Measurements from ENCODE around the gene PA2G4. TPM values are rescaled to one million over a fixed set of nuclear protein-coding genes. Genes with fewer than 3 reads are reported as not detected.

PA2G4 gene
- total RNA-seq, result 95.9 and 100 TPM in 2 replicates

DNA sequence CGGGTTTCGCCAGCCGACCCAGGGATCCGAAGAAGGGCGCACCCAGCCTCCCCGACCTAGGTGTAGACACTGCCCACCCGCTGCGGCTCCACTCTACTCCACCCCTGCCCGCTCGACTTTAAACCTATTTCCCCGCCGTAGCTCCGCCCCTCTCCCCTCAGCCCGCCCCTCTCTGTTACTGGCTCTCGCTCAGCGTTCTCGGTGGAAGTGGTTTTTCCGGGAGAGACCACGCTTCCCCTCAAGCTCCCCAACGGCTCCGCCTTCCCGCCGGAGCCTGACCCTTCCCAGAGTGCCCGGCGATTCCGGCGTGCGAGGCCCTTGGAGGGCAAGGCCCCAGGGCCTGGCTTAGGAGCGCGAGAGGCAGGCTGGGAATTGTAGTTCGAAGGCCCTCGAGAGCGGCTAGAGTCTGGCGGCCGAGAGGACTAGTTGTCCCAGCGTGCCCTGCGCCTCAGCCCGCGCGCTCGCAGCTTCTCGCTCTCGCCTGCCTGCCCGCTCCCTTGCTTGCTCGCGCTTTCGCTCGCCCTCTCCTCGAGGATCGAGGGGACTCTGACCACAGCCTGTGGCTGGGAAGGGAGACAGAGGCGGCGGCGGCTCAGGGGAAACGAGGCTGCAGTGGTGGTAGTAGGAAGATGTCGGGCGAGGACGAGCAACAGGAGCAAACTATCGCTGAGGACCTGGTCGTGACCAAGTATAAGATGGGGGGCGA, at the start of gene PA2G4:
TSS of gene PA2G4 (plus strand) at position 451 of the 706 bp plus-strand sequence. CDS start at position 630, 179 bp downstream.

GRCh38 chr12:56079723-56080555, 24.4 kb upstream of the PA2G4 start, which contains the start of gene ERBB3:
ERBB3 (plus strand) TSS chr12:56080165; CDS start chr12:56080301, 136 bp downstream.

GRCh38 chr12:56116267-56117081, 12.1 kb downstream of the PA2G4 start, which contains the start of gene RPL41:
RPL41 (plus strand) TSS chr12:56116633.

DNA sequence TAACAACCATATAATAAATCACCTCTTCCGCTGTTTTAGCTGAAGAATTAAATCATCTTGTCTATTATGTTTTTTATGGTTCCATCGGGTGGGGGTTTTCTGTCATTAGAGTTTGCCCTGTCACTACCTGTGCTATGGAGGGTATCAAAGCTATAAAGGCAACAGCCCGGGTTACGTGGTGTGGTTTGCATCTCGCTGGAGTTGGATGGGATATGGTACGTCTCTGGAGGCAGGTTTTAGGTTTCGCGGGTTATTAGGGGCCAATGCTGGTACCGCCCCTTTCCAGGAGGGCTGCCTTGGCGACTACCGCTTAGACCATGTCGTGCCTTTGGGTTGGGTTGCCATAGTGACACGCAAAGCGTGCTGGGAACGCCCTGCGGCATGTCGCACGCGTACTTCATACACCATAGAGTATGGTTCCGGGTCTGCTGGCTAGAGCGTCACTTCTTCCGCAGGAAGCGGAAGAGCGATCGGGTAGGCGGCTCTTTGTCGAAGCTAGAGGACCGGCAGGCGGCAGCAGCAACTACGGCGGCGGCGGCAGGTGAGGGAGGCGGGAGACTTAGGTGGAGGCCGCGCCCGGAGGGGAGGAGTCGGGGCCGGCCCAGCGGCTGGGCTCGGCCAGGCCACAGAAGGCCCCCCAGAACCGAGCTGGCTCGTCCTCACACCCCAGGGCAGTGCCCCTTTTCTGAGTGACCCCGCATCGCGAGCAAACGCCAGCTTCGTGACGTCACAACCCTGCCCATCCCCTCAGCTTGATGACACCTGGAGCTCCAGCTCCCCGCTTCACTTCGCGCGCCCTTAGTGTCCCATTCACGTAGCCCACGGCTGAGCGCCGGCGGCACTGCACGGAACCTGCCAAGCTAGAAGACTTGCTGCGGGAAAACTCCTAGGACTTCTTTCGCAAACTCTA, 13.7 kb downstream of the PA2G4 start, which contains the start of gene ZC3H10:
TSS of gene ZC3H10 (plus strand) at position 489 of the 910 bp plus-strand sequence. CDS start 2,297 bp downstream, outside the sequence.

GRCh38 chr12:56127888-56128669, 23.7 kb downstream of the PA2G4 start, which contains the start of gene ESYT1:
ESYT1 (plus strand) TSS chr12:56128267; CDS start chr12:56128320, 53 bp downstream.

GRCh38 chr12:56152132-56152755, 47.9 kb downstream of the PA2G4 start, which contains the start of gene MYL6B:
MYL6B (plus strand) TSS chr12:56152587; CDS start chr12:56153919, 1,332 bp downstream.

DNA sequence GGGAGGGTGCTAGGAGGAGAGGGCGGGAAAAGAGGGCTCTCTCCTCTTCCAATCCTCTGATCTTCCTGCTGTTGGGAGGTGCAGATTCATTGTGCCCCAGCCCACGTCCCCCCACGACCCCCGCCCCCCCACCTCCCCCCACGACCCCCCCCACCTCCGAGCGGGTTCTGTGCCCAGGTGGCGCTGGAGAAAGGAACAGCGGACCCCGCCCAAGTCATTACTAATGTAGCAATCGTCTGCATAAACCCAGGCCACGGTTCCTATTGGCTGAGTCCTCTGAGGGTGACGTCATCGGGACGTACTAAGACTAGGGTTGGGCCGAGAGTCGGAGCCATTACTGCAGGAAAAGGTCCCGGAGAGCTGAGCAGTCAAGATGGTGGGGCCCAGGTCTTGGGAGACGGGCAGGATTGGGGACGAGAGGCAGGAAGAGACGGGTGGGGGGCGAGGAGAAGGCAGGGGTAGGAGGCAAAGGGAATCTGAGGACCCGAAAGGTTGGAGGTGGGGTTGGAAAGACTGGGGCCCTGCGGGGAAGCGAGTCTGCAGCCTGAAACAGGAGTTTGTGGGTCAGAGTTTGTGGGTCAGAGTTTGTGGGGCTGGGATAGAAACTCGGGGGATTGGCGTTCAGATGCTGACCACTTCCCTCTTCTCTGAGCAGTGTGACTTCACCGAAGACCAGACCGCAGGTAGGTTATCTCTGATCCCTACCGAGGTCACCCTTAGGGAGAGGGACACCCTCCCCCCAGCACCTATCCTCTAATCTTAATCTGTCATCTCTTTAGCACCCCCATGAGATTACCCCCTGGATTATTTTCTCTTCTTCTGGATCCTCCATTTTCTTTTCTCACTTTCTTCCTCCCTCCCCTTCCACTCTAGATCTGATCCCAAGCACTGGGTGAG, 53.9 kb downstream of the PA2G4 start, which contains the start of gene MYL6:
TSS of gene MYL6 (plus strand) at position 331 of the 897 bp plus-strand sequence. CDS start at position 374, 43 bp downstream.

Other genes with a start within 250 kb of the PA2G4 start
- 27.6 and 33.6 TPM in 2 replicates for gene PYM1, start 176.7 kb upstream of the PA2G4 start, total RNA-seq
- gene DGKA, start 173.4 kb upstream of the PA2G4 start, total RNA-seq, result 48.5 and 66.9 TPM in 2 replicates
- gene PMEL, start 138.5 kb upstream of the PA2G4 start, total RNA-seq, result 0.32 and 0.39 TPM in 2 replicates
- 20.1 and 23.0 TPM in 2 replicates for gene CDK2, start 137.7 kb upstream of the PA2G4 start, total RNA-seq
- 73.7 and 76.3 TPM in 2 replicates for gene RAB5B, start 130.5 kb upstream of the PA2G4 start, total RNA-seq
- 11.6 and 13.9 TPM in 2 replicates for gene SUOX, start 107.3 kb upstream of the PA2G4 start, total RNA-seq
- 1.8 and 1.9 TPM in 2 replicates for gene IKZF4, start 83.5 kb upstream of the PA2G4 start, total RNA-seq
- 336 and 547 TPM in 2 replicates for gene RPS26, start 62.6 kb upstream of the PA2G4 start, total RNA-seq
- gene ERBB3, start 24.4 kb upstream of the PA2G4 start, total RNA-seq, result 0.65 and 0.91 TPM in 2 replicates
- gene RPL41, start 12.1 kb downstream of the PA2G4 start, total RNA-seq, result 1,970 and 2,516 TPM in 2 replicates
- gene ZC3H10, start 13.7 kb downstream of the PA2G4 start, total RNA-seq, result 5.7 and 7.4 TPM in 2 replicates
- 212 and 228 TPM in 2 replicates for gene ESYT1, start 23.7 kb downstream of the PA2G4 start, total RNA-seq
- gene MYL6B, start 48.0 kb downstream of the PA2G4 start, total RNA-seq, result 59.9 and 62.3 TPM in 2 replicates
- 1,601 and 1,692 TPM in 2 replicates for gene MYL6, start 53.8 kb downstream of the PA2G4 start, total RNA-seq
- gene SMARCC2, start 84.9 kb downstream of the PA2G4 start, total RNA-seq, result 56.1 and 59.6 TPM in 2 replicates
- 74.9 and 77.1 TPM in 2 replicates for gene RNF41, start 117.4 kb downstream of the PA2G4 start, total RNA-seq
- gene NABP2, start 119.8 kb downstream of the PA2G4 start, total RNA-seq, result 24.3 and 25.3 TPM in 2 replicates
- not detected in 2 replicates for gene SLC39A5, start 125.5 kb downstream of the PA2G4 start, total RNA-seq
- gene ANKRD52, start 153.8 kb downstream of the PA2G4 start, total RNA-seq, result 18.7 and 18.8 TPM in 2 replicates
- gene COQ10A, start 162.4 kb downstream of the PA2G4 start, total RNA-seq, result 13.2 and 14.4 TPM in 2 replicates
- gene CS, start 195.8 kb downstream of the PA2G4 start, total RNA-seq, result 98.2 and 115 TPM in 2 replicates
- 83.3 and 97.1 TPM in 2 replicates for gene CNPY2, start 211.4 kb downstream of the PA2G4 start, total RNA-seq
- 17.4 and 23.3 TPM in 2 replicates for gene PAN2, start 229.4 kb downstream of the PA2G4 start, total RNA-seq
- gene IL23A, start 234.3 kb downstream of the PA2G4 start, total RNA-seq, result not detected in 2 replicates